RKO (cell line): ENCODE data around the gene MMP7.

ENCODE experiments used
- DNase-seq: peaks from one replicate; pipeline ENCODE4 v3.0.0-alpha.2; 2016; ENCODE audit warnings: low spot score

The MMP7 gene

GRCh38 chr11:102494216-102494615 is 36.3 kb downstream of the MMP7 start:
- DNase-seq = peak; percentile 35

GRCh38 chr11:102493524-102493923 is 37.0 kb downstream of the MMP7 start:
- DNase-seq = no peak

GRCh38 chr11:102491969-102492368 is 38.6 kb downstream of the MMP7 start:
- DNase-seq = no peak

GRCh38 chr11:102489186-102490145 is 41.1 kb downstream of the MMP7 start:
- DNase-seq = no peak

GRCh38 chr11:102488208-102488607 is 42.3 kb downstream of the MMP7 start:
- no peak for DNase-seq

- no peak for DNase-seq
Observed at GRCh38 chr11:102487214-102487613, 43.3 kb downstream of the MMP7 start.

- no peak for DNase-seq
Observed at GRCh38 chr11:102486584-102486983, 44.0 kb downstream of the MMP7 start.

- DNase-seq = no peak
Observed at GRCh38 chr11:102485095-102485722, 45.3 kb downstream of the MMP7 start.

- no peak for DNase-seq
Observed at GRCh38 chr11:102482433-102482832, 48.1 kb downstream of the MMP7 start.

- DNase-seq = no peak
Observed at GRCh38 chr11:102479733-102480132, 50.8 kb downstream of the MMP7 start.

GRCh38 chr11:102478673-102479299 is 51.8 kb downstream of the MMP7 start:
- no peak for DNase-seq

GRCh38 chr11:102476812-102477211 is 53.7 kb downstream of the MMP7 start:
- no peak for DNase-seq

GRCh38 chr11:102476069-102476468 is 54.5 kb downstream of the MMP7 start:
- DNase-seq = no peak

GRCh38 chr11:102473543-102473942 is 57.0 kb downstream of the MMP7 start:
- DNase-seq = no peak

GRCh38 chr11:102472127-102472526 is 58.4 kb downstream of the MMP7 start:
- no peak for DNase-seq

- DNase-seq = no peak
Observed at GRCh38 chr11:102471474-102471873, 59.1 kb downstream of the MMP7 start.
